Cardiac muscle cell (in vitro differentiated cells and primary cell): ENCODE results near the gene NOD1. TPM values are rescaled to one million over a fixed set of nuclear protein-coding genes. Genes with fewer than 3 reads are reported as not detected.

Experiments used
- DNase-seq, 2 donors: peaks; one replicate each; pipeline versions ENCODE4 v3.0.0 to v3.0.0-alpha.2; 2010 to 2017; ENCODE audit warnings: low read depth in 1 of 2, low spot score in 1 of 2
- H3K27ac ChIP-seq: fragments of 200-600 bp; sonication (generic); 2 replicates; pipeline ENCODE4 v1.5.1; 2016
- H3K27me3 ChIP-seq: fragments of 200-600 bp; sonication (generic); 2 replicates; pipeline ENCODE4 v1.6.0; 2016; ENCODE audit warnings: control low read depth
- H3K36me3 ChIP-seq: fragments of 200-600 bp; sonication (generic); 2 replicates; pipeline ENCODE4 v1.5.1; 2016; ENCODE audit warnings: control low read depth
- H3K4me1 ChIP-seq: fragments of 200-600 bp; sonication (generic); 2 replicates; pipeline ENCODE4 v1.8.1; 2017; ENCODE audit warnings: low read depth, mild to moderate bottlenecking, mixed run types
- H3K4me3 ChIP-seq: fragments of 200-600 bp; sonication (generic); 2 replicates; pipeline ENCODE4 v1.5.1; 2016; ENCODE audit warnings: mild to moderate bottlenecking
- H3K9me3 ChIP-seq: fragments of 200-600 bp; sonication (generic); 2 replicates; pipeline ENCODE4 v1.5.1; 2017; ENCODE audit warnings: low read depth, mild to moderate bottlenecking, control low read depth
- CTCF ChIP-seq: IDR thresholded peaks from 2 replicates; pipeline ENCODE4 v1.5.1; 2012; ENCODE audit warnings: low read depth, mild to moderate bottlenecking, low read length
- polyA plus RNA-seq: library from polyadenylated mRNA; unstranded; fragments of >200 nt; fragmentation: Nextera tagmentation; extraction: Ambion mirVana; gene quantifications from 2 replicates; pipeline ENCODE4 v1.2.1, GENCODE V29; 2016
- total RNA-seq: library from RNA; depleted of rRNA; stranded (reverse); fragments of >200 nt; gene quantifications from 2 replicates; pipeline ENCODE4 v1.2.3, GENCODE V29; 2016

The NOD1 gene
- total and polyA plus RNA-seq, 2 experiments from 2014 or later: 20.3 to 79.6 TPM

- Histone ChIP-seq H3K4me1 (peaks cover 14% of the 10 kb centered on the region), H3K27ac (no peak overlapping the region), H3K9me3 (no peaks in the 10 kb centered on the region), H3K27me3 (no peaks in the 10 kb centered on the region), H3K36me3 (peaks cover 10% of the 10 kb centered on the region), H3K4me3 (no peak overlapping the region)
- TF ChIP-seq CTCF: no peak
- DNase-seq: no peak
Observed at GRCh38 chr7:30446266-30446665, 32.3 kb downstream of the NOD1 start.

- Histone ChIP-seq H3K27ac (no peak overlapping the region), H3K4me1 (peaks cover 14% of the 10 kb centered on the region), H3K27me3 (no peaks in the 10 kb centered on the region), H3K36me3 (peaks cover 10% of the 10 kb centered on the region), H3K4me3 (no peak overlapping the region), H3K9me3 (no peaks in the 10 kb centered on the region)
- peak in 1 of 2 donors; percentile 90 for DNase-seq
- peak; percentile 55 for TF ChIP-seq CTCF
Observed at GRCh38 chr7:30445770-30446169, 32.8 kb downstream of the NOD1 start.

GRCh38 chr7:30437823-30438574 lies 40.6 kb downstream of the NOD1 start:
- no peaks in the 10 kb centered on the region for H3K27me3 ChIP-seq
- no peak for DNase-seq
- no peak for TF ChIP-seq CTCF
- no peak overlapping the region for H3K4me3 ChIP-seq
- peaks cover 16% of the 10 kb centered on the region for H3K4me1 ChIP-seq
- H3K36me3 ChIP-seq: peaks cover 21% of the 10 kb centered on the region
- H3K27ac ChIP-seq: no peak overlapping the region
- no peaks in the 10 kb centered on the region for H3K9me3 ChIP-seq

- no peak overlapping the region for H3K4me3 ChIP-seq
- H3K9me3 ChIP-seq: no peaks in the 10 kb centered on the region
- H3K36me3 ChIP-seq: peaks cover 21% of the 10 kb centered on the region
- TF ChIP-seq CTCF: no peak
- no peak for DNase-seq
- H3K27me3 ChIP-seq: no peaks in the 10 kb centered on the region
- H3K27ac ChIP-seq: no peak overlapping the region
- peaks cover 19% of the 10 kb centered on the region for H3K4me1 ChIP-seq
Observed at GRCh38 chr7:30436518-30436917, 42.1 kb downstream of the NOD1 start.

- no peak for DNase-seq
- Histone ChIP-seq H3K27ac (no peak overlapping the region), H3K4me3 (no peak overlapping the region), H3K4me1 (peaks cover 23% of the 10 kb centered on the region), H3K27me3 (no peaks in the 10 kb centered on the region), H3K9me3 (no peaks in the 10 kb centered on the region), H3K36me3 (peaks cover 21% of the 10 kb centered on the region)
- no peak for TF ChIP-seq CTCF
Observed at GRCh38 chr7:30436046-30436445, 42.5 kb downstream of the NOD1 start.
